GM23338 (cell line): ENCODE data around the gene YWHAQ. TPM values are rescaled to one million over a fixed set of nuclear protein-coding genes. Genes with fewer than 3 reads are reported as not detected.

ENCODE experiments used
- ATAC-seq: fragments of 200-7000 bp; cut with Tn5 transposase; 3 replicates; pipeline ENCODE4 v1.9.1; 2020
- DNase-seq: peaks from one replicate; pipeline ENCODE4 v3.0.0-alpha.2; 2015; ENCODE audit warnings: low spot score
- H2AFZ ChIP-seq: fragments of 200-600 bp; sonication (generic); 2 replicates; pipeline ENCODE4 v1.8.0; 2016; ENCODE audit warnings: antibody characterized with exemption, mild to moderate bottlenecking, moderate library complexity
- H3F3A ChIP-seq: fragments of 200-600 bp; sonication (generic); replicated peaks from 2 replicates; pipeline ENCODE4 v1.8.0; 2017; ENCODE audit warnings: antibody characterized with exemption, mixed run types, low read depth
- H3K27ac ChIP-seq: fragments of 200-600 bp; sonication (generic); 2 replicates; pipeline ENCODE4 v1.6.1; 2016; ENCODE audit warnings: low read depth
- H3K27me3 ChIP-seq: fragments of 200-600 bp; sonication (generic); 2 replicates; pipeline ENCODE4 v1.8.0; 2016; ENCODE audit warnings: mild to moderate bottlenecking, mixed run types, moderate library complexity; ENCODE audit not compliant: insufficient read depth
- H3K36me3 ChIP-seq: fragments of 200-600 bp; sonication (generic); 2 replicates; pipeline ENCODE4 v1.8.0; 2016; ENCODE audit warnings: mild to moderate bottlenecking; ENCODE audit not compliant: insufficient read depth
- H3K4me1 ChIP-seq: fragments of 200-600 bp; sonication (generic); 2 replicates; pipeline ENCODE4 v1.8.0; 2016; ENCODE audit warnings: mild to moderate bottlenecking, moderate library complexity; ENCODE audit not compliant: insufficient read depth
- H3K4me2 ChIP-seq: fragments of 200-600 bp; sonication (generic); 2 replicates; pipeline ENCODE4 v1.7.1; 2017; ENCODE audit warnings: mixed run types
- H3K4me3 ChIP-seq: fragments of 200-600 bp; sonication (generic); 2 replicates; pipeline ENCODE4 v1.6.1; 2016; ENCODE audit warnings: mixed run types
- H3K79me2 ChIP-seq: fragments of 200-600 bp; sonication (generic); replicated peaks from 2 replicates; pipeline ENCODE4 v1.8.0; 2017; ENCODE audit warnings: mild to moderate bottlenecking; ENCODE audit not compliant: insufficient read depth
- H3K9me2 ChIP-seq: fragments of 200-600 bp; sonication (generic); 2 replicates; pipeline ENCODE4 v1.8.0; 2017; ENCODE audit not compliant: insufficient read depth
- H4K20me1 ChIP-seq: fragments of 200-600 bp; sonication (generic); replicated peaks from 2 replicates; pipeline ENCODE4 v1.8.0; 2017; ENCODE audit warnings: mild to moderate bottlenecking; ENCODE audit not compliant: insufficient read depth
- H3K27ac Mint-ChIP-seq: 2 replicates; pipeline ENCODE4 v1.8.0; 2020; ENCODE audit warnings: inconsistent platforms, mild to moderate bottlenecking, moderate library complexity, mixed read lengths
- H3K27me3 Mint-ChIP-seq: 3 replicates; pipeline ENCODE4 v1.8.0; 2022; ENCODE audit warnings: low read depth, mild to moderate bottlenecking, moderate library complexity, mixed read lengths, inconsistent platforms; ENCODE audit not compliant: insufficient read depth, poor library complexity
- H3K36me3 Mint-ChIP-seq: 3 replicates; pipeline ENCODE4 v1.8.0; 2021; ENCODE audit warnings: low read depth, mild to moderate bottlenecking, inconsistent platforms, moderate library complexity, mixed read lengths
- H3K4me1 Mint-ChIP-seq: 3 replicates; pipeline ENCODE4 v1.8.0; 2020; ENCODE audit warnings: mild to moderate bottlenecking, inconsistent platforms, mixed read lengths
- H3K4me3 Mint-ChIP-seq: 3 replicates; pipeline ENCODE4 v1.8.0; 2021; ENCODE audit warnings: moderate library complexity, mild to moderate bottlenecking, inconsistent platforms, mixed read lengths
- H3K9me3 Mint-ChIP-seq: 3 replicates; pipeline ENCODE4 v1.8.0; 2020; ENCODE audit warnings: moderate library complexity, mild to moderate bottlenecking, inconsistent platforms, mixed read lengths
- CREB1 ChIP-seq: fragments of 250-450 bp; sonication (Bioruptor Pico); IDR thresholded peaks from 2 replicates; pipeline ENCODE4 v1.5.0; 2020; ENCODE audit warnings: low read depth, mild to moderate bottlenecking, moderate library complexity
- EZH2 ChIP-seq: fragments of 200-600 bp; sonication (generic); IDR thresholded peaks from one replicate; pipeline ENCODE4 v1.8.0; 2017; ENCODE audit warnings: antibody characterized with exemption, mild to moderate bottlenecking, low read depth; ENCODE audit not compliant: unreplicated experiment
- EZH2phosphoT487 ChIP-seq: fragments of 200-600 bp; sonication (generic); IDR thresholded peaks from one replicate; pipeline ENCODE4 v1.8.1; 2018; ENCODE audit warnings: antibody characterized with exemption; ENCODE audit not compliant: unreplicated experiment
- JUNB ChIP-seq: IDR thresholded peaks from one replicate; pipeline ENCODE4 v1.6.1; 2016; ENCODE audit warnings: antibody characterized with exemption; ENCODE audit not compliant: unreplicated experiment
- NANOG ChIP-seq: IDR thresholded peaks from 2 replicates; pipeline ENCODE4 v1.6.1; 2016; ENCODE audit warnings: antibody characterized with exemption, borderline replicate concordance
- POLR2AphosphoS5 ChIP-seq: IDR thresholded peaks from 2 replicates; pipeline ENCODE4 v1.6.1; 2016; ENCODE audit warnings: antibody characterized with exemption, low read depth
- REST ChIP-seq: IDR thresholded peaks from one replicate; pipeline ENCODE4 v1.6.1; 2018; ENCODE audit warnings: antibody characterized with exemption; ENCODE audit not compliant: unreplicated experiment
- STAT1 ChIP-seq: IDR thresholded peaks from one replicate; pipeline ENCODE4 v1.6.1; 2016; ENCODE audit warnings: antibody characterized with exemption; ENCODE audit not compliant: unreplicated experiment
- ZNF114 ChIP-seq: fragments of 250-450 bp; sonication (Bioruptor Pico); IDR thresholded peaks from 2 replicates; pipeline ENCODE4 v1.5.0; 2020; ENCODE audit warnings: mild to moderate bottlenecking, moderate library complexity
- ZNF331 ChIP-seq: fragments of 250-450 bp; sonication (Bioruptor Pico); IDR thresholded peaks from 2 replicates; pipeline ENCODE4 v1.5.0; 2020; ENCODE audit warnings: low read depth, mild to moderate bottlenecking, moderate library complexity
- ZNF462 ChIP-seq: fragments of 250-450 bp; sonication (Bioruptor Pico); IDR thresholded peaks from 2 replicates; pipeline ENCODE4 v1.5.0; 2020; ENCODE audit warnings: mild to moderate bottlenecking, moderate library complexity
- polyA plus RNA-seq: library from polyadenylated mRNA; unstranded; fragments of >200 nt; fragmentation: Nextera tagmentation; extraction: Ambion mirVana; gene quantifications from 2 replicates; pipeline ENCODE4 v1.2.1, GENCODE V29; 2016
- total RNA-seq: library from RNA; depleted of rRNA; stranded (reverse); fragments of >200 nt; shearing (Covaris generic); gene quantifications from 2 replicates; pipeline ENCODE4 v1.2.3, GENCODE V29; 2014
- TF ChIP-seq, protein P1 (sequence below): IDR thresholded peaks from 2 replicates; pipeline ENCODE4 v1.6.1; 2016; ENCODE audit warnings: antibody characterized with exemption
- TF ChIP-seq, protein P2 (sequence below), 2 experiments: fragments of 200-600 bp in 1 of 2; sonication (generic) in 1 of 2; conservative IDR thresholded peaks; 2 replicates each; pipeline versions ENCODE4 v1.5.1 to v1.6.1; 2016 to 2017; ENCODE audit warnings: antibody characterized with exemption in 2 of 2, low read depth in 2 of 2, mild to moderate bottlenecking in 2 of 2, moderate library complexity in 1 of 2

YWHAQ gene
- total and polyA plus RNA-seq, 2 experiments from 2014 or later: 295 to 464 TPM

GRCh38 chr2:9599430-9599829 lies 31.4 kb downstream of the YWHAQ start:
- no peak for TF ChIP-seq REST
- TF ChIP-seq ZNF114: no peak
- TF ChIP-seq JUNB: no peak
- TF ChIP-seq ZNF331: no peak
- TF ChIP-seq CREB1 (CRISPR knock-in tag): no peak
- no peak for TF ChIP-seq NANOG
- TF ChIP-seq, protein P1, sequence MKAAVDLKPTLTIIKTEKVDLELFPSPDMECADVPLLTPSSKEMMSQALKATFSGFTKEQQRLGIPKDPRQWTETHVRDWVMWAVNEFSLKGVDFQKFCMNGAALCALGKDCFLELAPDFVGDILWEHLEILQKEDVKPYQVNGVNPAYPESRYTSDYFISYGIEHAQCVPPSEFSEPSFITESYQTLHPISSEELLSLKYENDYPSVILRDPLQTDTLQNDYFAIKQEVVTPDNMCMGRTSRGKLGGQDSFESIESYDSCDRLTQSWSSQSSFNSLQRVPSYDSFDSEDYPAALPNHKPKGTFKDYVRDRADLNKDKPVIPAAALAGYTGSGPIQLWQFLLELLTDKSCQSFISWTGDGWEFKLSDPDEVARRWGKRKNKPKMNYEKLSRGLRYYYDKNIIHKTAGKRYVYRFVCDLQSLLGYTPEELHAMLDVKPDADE: no peak
- TF ChIP-seq, protein P2, sequence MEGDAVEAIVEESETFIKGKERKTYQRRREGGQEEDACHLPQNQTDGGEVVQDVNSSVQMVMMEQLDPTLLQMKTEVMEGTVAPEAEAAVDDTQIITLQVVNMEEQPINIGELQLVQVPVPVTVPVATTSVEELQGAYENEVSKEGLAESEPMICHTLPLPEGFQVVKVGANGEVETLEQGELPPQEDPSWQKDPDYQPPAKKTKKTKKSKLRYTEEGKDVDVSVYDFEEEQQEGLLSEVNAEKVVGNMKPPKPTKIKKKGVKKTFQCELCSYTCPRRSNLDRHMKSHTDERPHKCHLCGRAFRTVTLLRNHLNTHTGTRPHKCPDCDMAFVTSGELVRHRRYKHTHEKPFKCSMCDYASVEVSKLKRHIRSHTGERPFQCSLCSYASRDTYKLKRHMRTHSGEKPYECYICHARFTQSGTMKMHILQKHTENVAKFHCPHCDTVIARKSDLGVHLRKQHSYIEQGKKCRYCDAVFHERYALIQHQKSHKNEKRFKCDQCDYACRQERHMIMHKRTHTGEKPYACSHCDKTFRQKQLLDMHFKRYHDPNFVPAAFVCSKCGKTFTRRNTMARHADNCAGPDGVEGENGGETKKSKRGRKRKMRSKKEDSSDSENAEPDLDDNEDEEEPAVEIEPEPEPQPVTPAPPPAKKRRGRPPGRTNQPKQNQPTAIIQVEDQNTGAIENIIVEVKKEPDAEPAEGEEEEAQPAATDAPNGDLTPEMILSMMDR (conservative IDR thresholded peaks at IDR 0.05; ENCODE audit: low read depth in 2 of 2): no peak
- TF ChIP-seq POLR2AphosphoS5: no peak
- TF ChIP-seq EZH2: no peak
- TF ChIP-seq EZH2phosphoT487: no peak
- no peak for TF ChIP-seq STAT1
- TF ChIP-seq ZNF462 (CRISPR knock-in tag): no peak
- no peaks in the 10 kb centered on the region for H3K9me2 ChIP-seq
- Mint-ChIP-seq H3K4me3 (no peak overlapping the region), H3K4me1 (peaks cover 3% of the 10 kb centered on the region; the same call in 2 of the 3 replicates), H3K27ac (no peak overlapping the region), H3K36me3 (peaks cover 55% of the 10 kb centered on the region), H3K27me3 (no peaks in the 10 kb centered on the region), H3K9me3 (peaks cover 30% of the 10 kb centered on the region)
- no peak overlapping the region for H3K27ac ChIP-seq
- no peaks in the 10 kb centered on the region for H3K27me3 ChIP-seq
- DNase-seq (no peak), ATAC-seq (no peak)
- peaks cover 98% of the 10 kb centered on the region for H3K79me2 ChIP-seq
- peaks cover 12% of the 10 kb centered on the region for H3K36me3 ChIP-seq
- no peaks in the 10 kb centered on the region for H3F3A ChIP-seq
- no peak overlapping the region for H2AFZ ChIP-seq
- no peaks in the 10 kb centered on the region for H3K4me1 ChIP-seq
- no peak overlapping the region for H3K4me2 ChIP-seq
- H3K4me3 ChIP-seq: no peak overlapping the region
- H4K20me1 ChIP-seq: peaks cover 72% of the 10 kb centered on the region
